Upper lobe of left lung (tissue), 4 donors: ENCODE results near the gene PGP.

Experiments used
- CTCF ChIP-seq, 6 experiments: fragments of 450-650 bp in 4 of 6; fragments of 200-600 bp in 2 of 6; sonication (generic) in 2 of 6; IDR thresholded peaks; one replicate each; pipeline ENCODE4 v1.5.1; 2016 to 2019; ENCODE audit warnings: antibody characterized with exemption in 6 of 6
- EP300 ChIP-seq, 4 donors: sonication (generic); formaldehyde crosslinking; IDR thresholded peaks; one replicate each; pipeline ENCODE4 v1.5.1; 2017; ENCODE audit warnings: antibody characterized with exemption in 4 of 4, control low read depth in 2 of 4
- POLR2A ChIP-seq, 4 donors: fragments of 450-650 bp; IDR thresholded peaks; one replicate each; pipeline ENCODE4 v1.5.1; 2016 to 2017; ENCODE audit warnings: antibody characterized with exemption in 4 of 4, mild to moderate bottlenecking in 2 of 4
- POLR2AphosphoS5 ChIP-seq, 2 donors: sonication (generic); formaldehyde crosslinking; IDR thresholded peaks; one replicate each; pipeline ENCODE4 v1.5.1; 2017; ENCODE audit warnings: antibody characterized with exemption in 2 of 2

GRCh38 chr16:2214719-2214968 is at the start of gene PGP:
- TF ChIP-seq CTCF (IDR thresholded peaks at IDR 0.05) (peak in 2 of 6 experiments; percentile 22 to 47), POLR2A (IDR thresholded peaks at IDR 0.05) (no peak), POLR2AphosphoS5 (IDR thresholded peaks at IDR 0.05) (no peak), EP300 (IDR thresholded peaks at IDR 0.05) (no peak)
